Fibroblast of skin of abdomen (primary cell): ENCODE data around the gene FGF11.
A peak's percentile ranks its signal among the peaks of the same experiment; 100 is the strongest.
"Not testable (repeated sequence)": the region's sequence is repeated elsewhere in the genome, so short reads cannot be mapped to it uniquely, and the experiment has no call there.

Experiments used
- DNase-seq: peaks from one replicate; pipeline ENCODE4 v3.0.0-alpha.2; 2013

FGF11 gene

GRCh38 chr17:7462474-7463371, 23.4 kb downstream of the FGF11 start:
- no peak for DNase-seq

- DNase-seq, result no peak
Measured at GRCh38 chr17:7463372-7463846, 24.1 kb downstream of the FGF11 start.

- no peak for DNase-seq
Measured at GRCh38 chr17:7464081-7464480, 24.8 kb downstream of the FGF11 start.

- no peak for DNase-seq
Measured at GRCh38 chr17:7465597-7466275, 26.4 kb downstream of the FGF11 start.

GRCh38 chr17:7466318-7466638, 27.0 kb downstream of the FGF11 start:
- DNase-seq, result no peak

GRCh38 chr17:7466639-7467341, 27.5 kb downstream of the FGF11 start:
- no peak for DNase-seq

GRCh38 chr17:7467498-7467897, 28.2 kb downstream of the FGF11 start:
- no peak for DNase-seq

GRCh38 chr17:7468290-7468689, 29.0 kb downstream of the FGF11 start:
- no peak for DNase-seq

GRCh38 chr17:7468804-7469389, 29.6 kb downstream of the FGF11 start:
- no peak for DNase-seq

GRCh38 chr17:7469843-7470242, 30.5 kb downstream of the FGF11 start:
- DNase-seq, result not testable (repeated sequence)

- DNase-seq, result not testable (repeated sequence)
Measured at GRCh38 chr17:7470457-7470973, 31.2 kb downstream of the FGF11 start.

- no peak for DNase-seq
Measured at GRCh38 chr17:7471729-7472128, 32.4 kb downstream of the FGF11 start.

GRCh38 chr17:7474767-7475166, 35.5 kb downstream of the FGF11 start:
- DNase-seq, result not testable (repeated sequence)

GRCh38 chr17:7475764-7476422, 36.6 kb downstream of the FGF11 start:
- no peak for DNase-seq

- DNase-seq, result no peak
Measured at GRCh38 chr17:7476494-7476893, 37.2 kb downstream of the FGF11 start.

GRCh38 chr17:7476951-7477350, 37.6 kb downstream of the FGF11 start:
- DNase-seq, result no peak

GRCh38 chr17:7477392-7478275, 38.3 kb downstream of the FGF11 start:
- peak; percentile 74 for DNase-seq

GRCh38 chr17:7478276-7479212, 39.2 kb downstream of the FGF11 start:
- peak; percentile 44 for DNase-seq

- DNase-seq, result peak; percentile 52
Measured at GRCh38 chr17:7479213-7480088, 40.1 kb downstream of the FGF11 start, which contains the start of gene ZBTB4. ZBTB4 (minus strand) TSS chr17:7479631; CDS start chr17:7466801, 12,830 bp downstream.
